Measurements from ENCODE around the gene TBC1D8.
"Not testable (repeated sequence)": the region's sequence is repeated elsewhere in the genome, so short reads cannot be mapped to it uniquely, and the experiment has no call there.

TBC1D8 gene

DNA sequence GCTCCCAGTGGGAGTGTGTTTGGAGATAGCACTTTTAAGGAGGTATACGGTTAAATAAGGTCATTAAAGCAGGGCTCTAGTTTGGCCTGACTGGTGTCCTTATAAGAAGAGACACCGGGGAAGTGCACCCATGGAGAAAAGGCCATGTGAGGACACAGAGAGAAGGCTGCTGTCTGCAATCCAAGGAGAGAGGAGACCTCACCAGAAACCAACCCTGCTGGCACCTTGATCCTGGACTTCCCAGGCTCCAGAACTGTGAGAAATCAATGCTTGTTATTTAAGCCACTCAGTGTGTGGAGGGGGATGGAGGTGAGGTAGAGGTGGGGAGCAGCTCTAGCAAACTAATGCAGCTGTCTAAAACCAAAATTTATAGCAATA, 87.1 kb downstream of the TBC1D8 start:
- no peak for DNase-seq

DNA sequence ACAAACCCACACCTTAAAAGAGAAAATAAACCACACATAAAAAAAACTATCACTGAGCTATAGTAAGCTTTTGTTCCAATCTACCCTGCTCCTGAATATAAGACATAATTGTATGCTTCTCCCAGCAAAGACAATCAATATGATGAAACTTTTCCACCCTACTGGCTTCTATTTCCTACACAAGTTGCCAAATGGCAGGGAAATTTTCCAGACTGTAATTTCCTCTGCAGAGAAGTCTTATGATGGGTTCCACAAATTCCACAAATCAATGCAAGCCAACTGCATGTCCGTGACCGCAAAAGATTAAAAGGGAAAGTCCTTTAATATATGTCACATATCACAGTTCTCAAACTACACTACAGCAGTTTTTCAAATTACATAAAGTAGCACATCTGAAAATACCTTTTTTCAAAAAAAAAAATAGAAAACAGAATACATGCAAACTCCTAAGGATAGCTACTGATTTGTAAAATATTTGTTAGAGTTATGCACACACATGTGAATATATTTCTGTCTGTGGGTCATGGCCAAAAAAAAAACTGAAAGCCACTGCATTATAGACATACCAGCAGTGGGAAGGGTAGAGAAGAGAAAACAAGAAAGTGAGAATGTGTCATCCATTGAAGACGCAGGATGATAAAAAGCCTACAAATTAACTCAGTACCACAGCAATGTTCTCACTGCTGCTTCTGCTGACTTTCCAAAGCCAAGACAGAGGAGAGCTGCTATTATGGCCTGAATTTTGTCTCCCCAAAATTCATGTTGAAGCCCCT, 87.6 kb downstream of the TBC1D8 start:
- DNase-seq, result no peak

DNA sequence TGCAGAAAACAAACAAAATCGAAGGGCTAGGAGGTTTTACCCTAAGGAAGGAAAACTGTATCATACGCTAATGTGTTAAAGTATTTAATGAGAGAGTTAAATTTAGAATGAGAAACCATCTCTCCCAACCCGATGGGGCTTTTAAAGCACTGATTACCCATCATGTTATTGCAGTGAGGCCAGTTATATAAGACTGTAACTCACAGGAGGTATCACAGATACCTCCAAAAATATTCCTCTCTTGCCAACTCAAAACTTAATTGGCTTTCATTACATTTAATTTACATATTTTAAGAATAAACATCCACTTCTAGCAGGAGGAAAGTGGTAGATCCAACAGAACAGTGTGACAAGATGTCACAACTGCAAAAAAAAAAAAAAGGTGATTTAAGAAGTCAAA, 92.8 kb downstream of the TBC1D8 start:
- no peak for DNase-seq

DNA sequence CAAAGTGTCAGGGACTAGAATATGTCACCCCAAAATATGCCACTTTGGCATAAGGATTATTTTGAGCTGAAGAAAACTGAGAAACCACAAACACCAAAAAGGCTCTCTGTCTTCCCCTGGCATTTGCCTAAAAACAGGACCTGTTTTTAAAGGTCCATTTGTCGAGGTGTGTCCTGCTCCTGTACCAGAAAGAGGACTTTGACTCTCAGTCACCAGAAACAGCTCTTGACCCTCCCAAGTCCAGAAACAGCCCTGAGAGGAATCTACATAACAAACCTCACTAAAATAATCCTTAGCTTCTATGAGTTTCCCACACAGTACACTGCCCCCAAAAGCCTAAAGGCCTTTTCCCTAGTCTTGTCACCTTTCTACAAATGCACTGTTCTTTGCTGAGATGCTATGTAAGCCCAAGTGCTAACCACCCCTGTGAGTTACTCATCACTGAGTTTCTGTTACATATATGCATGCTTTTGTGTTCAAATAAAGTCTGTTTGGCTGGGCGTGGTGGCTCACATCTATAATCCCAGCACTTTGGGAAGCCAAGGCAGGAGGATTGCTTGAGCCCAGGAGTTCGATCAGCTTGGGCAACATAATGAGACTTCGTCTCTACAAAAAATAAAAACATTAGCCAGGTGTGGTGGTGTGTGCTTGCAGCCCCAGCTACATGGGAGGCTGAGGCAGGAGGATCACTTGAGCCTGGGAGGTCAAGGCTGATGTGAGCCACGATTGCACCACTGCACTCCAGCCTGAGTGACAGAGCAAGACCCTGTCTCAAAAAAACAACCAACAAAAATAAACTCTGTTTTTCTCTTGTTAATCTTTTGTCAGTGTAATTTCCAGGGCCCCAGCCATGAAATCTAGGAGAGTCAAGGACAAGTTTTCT, 93.9 kb downstream of the TBC1D8 start:
- no peak for DNase-seq

DNA sequence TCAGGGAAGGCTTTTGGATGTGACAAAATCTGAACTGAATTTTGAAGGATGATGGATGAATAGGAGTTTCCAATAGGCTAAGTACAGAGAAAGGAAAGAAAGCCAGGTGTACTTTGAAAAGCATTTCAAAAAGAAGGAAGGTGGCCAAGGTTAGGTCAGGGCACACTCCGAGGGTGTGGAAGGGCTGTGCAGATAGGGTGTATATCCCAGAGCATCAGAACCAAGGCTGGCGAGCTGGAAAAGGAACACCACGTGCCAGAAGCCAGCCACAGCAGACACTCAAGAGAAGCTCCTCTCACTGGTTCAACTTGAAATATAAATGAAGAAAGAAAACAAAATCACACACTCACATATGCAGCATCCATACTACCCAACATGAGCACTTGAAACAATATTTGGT, 98.1 kb downstream of the TBC1D8 start:
- no peak for DNase-seq

DNA sequence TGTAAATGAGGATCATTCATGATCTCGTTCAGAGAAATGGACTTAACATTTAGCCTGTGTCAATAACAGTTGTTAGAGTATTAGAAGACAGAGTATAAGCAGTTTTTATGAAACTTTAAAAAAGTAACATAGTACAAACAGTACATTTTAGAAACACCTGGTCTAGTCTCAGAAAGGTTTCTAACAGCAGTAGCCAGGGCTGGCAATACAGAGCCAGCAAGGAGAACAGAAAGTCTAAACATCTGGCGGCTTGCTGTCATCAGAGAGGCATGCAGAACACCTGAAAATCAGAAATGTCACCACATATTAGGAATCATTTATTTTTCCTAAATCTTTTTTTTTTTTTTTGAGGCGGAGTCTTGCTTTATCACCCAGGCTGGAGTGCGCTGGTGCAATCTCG, 99.0 kb downstream of the TBC1D8 start:
- peak; percentile 70 for DNase-seq

DNA sequence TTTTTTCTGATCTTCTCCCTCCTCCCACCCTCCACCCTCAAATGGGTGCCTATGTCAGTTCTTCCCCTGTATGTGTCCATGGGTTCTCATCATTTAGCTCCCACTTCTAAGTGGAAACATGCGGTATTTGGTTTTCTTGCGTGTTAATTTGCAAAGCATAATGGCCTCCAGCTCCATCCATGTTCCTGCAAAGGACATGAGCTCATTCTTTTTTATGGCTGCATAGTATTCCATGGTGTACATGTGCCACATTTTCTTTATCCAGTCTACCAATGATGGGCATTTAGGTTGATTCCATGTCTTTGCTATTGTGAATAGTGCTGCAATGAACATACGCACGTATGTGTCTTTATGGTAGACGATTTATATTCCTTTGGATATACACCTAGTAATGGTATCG, 100.3 kb downstream of the TBC1D8 start:
- not testable (repeated sequence) for DNase-seq

DNA sequence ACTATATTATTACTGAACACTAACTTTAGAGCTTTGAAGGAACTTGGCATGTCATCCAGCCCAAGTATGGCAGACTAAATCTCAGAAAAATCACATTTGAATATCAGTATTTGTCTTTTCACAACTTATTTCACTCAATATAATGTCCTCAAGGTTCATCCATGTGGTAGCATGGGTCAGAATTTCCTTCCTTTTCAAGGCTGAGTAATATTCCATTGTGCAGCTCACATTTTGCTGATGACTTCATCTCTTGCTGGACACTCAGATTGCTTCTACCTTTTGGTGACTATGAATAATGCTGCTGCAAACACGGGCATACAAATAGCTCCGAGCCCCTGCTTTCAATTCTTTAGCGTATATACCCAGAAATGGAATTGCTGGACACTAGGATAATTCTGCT, 102.4 kb downstream of the TBC1D8 start:
- no peak for DNase-seq

DNA sequence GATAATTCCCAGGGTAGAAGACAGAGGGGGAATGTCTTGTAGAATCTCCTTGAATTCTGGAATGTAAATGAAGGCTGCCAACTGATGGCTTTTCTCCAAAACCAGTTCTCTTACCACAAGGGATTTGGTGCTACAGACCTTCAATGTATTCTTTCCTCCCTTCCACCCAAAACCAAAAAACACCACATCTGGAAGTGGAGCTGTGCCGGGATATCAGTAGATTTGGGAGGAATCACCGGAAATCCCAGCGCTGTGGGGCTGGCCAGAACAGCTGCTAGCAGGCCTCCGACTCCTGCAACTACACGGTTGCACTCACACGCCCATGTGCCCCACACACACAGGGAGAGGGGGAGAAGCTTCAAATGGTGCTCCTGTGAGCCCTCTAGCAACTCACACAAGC, 103.4 kb downstream of the TBC1D8 start:
- no peak for DNase-seq

DNA sequence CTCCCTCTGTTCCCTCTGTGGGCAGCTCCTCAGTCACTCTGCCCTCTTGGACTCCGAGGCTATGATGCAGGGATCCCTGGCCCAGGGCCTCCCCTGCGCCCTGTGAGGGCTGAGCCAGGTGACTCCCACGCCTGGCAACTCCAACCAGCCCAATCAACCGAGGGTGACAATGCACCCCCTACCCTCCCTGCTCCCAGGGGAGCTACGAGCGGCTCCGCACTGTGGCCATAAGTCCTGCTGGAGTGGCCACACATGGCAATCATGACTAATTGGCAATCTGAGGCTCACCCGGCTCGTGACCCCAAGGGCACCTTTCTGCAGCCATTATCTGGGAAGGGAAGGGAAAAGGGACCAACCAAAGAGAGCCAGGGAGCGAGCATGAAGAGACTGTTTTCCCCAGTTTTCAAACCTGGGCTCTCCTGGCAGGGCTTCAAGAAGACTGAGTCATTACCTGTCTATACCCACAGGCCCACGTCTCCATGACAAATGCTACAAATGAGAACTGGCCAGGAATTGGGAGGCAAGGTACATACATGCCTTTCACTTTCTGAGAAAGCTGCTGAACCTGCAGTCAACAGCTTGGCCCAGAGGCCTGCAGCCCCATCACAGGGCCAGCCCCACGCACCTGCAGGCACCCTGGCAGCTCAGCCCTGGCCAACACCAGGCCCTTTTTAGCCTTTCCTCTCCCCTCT, 104.0 kb downstream of the TBC1D8 start:
- DNase-seq, result peak; percentile 92

DNA sequence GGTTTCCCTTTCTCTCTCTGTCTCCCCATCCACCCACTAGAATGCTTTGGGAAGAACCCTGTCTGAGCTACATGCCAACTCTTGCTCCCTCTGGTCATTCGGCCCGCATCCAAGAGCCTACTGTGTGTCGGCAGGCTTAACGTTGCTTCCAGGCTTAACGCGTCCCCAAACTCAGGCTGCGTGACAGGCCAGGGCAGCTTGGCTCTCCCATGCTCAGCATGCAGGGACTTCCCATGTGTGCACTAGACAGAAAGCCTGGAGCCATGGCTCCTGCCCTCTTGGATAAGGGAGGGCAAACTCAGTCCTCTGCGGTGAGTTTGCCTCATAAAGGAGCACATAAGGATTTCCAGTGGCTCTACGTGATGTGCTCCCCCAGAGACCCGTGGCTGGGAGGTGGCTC, 105.9 kb downstream of the TBC1D8 start:
- DNase-seq, result no peak

DNA sequence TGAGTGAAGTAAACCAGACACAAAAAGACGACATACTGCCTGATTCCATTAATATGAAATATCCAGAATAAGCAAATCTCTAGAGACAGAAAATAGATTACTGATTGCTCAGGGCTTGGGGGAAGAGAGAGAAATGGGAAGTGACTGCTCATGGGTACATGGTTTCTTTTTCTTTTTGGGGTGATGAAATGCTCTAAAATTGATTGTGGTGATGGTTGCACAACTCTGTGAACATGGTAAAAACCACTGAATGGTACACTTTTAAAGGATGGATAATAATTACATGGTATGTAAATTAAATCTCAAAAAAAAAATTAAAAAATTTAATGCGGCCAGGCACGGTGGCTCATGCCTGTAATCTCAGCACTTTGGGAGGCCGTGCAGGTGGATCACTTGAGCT, 109.8 kb downstream of the TBC1D8 start:
- no peak for DNase-seq

DNA sequence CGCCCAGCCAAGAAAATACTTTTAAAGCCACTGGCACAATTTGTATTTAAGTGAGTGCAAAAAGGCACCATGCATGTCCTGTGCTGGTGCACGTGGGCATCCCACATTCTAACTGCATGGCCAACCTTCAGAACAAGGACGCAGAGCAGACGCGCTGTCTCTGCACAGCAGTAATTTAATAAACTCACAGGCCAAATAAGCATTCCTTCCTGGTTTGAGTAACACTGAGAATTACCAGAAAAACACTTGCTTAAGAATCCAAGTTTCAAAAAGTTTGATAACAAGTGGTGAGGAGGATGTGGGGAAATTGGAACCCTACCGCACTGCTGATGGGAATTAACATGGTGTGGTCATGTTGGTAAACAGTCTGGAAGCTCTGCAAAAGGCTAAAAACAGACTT, 110.4 kb downstream of the TBC1D8 start:
- DNase-seq, result no peak

DNA sequence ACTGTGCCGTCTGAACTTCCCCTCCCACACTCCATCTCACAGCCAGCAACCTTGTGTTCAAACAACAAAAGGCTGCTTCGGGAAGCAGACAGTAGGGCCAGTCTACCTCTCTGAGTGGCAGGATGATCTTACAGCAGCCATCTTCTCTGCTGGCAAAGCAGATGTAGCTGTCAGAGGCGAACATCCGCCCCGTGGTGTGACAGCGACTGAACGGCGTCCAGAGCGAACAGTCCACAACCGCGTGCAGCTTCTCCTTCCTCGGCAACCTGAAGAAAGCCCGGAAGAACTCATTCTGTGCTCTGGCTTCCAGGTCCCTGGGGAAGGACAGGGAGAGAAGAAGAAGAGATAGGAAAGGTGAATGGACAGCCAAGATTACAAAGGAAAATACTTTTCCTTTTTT, 111.1 kb downstream of the TBC1D8 start:
- no peak for DNase-seq

DNA sequence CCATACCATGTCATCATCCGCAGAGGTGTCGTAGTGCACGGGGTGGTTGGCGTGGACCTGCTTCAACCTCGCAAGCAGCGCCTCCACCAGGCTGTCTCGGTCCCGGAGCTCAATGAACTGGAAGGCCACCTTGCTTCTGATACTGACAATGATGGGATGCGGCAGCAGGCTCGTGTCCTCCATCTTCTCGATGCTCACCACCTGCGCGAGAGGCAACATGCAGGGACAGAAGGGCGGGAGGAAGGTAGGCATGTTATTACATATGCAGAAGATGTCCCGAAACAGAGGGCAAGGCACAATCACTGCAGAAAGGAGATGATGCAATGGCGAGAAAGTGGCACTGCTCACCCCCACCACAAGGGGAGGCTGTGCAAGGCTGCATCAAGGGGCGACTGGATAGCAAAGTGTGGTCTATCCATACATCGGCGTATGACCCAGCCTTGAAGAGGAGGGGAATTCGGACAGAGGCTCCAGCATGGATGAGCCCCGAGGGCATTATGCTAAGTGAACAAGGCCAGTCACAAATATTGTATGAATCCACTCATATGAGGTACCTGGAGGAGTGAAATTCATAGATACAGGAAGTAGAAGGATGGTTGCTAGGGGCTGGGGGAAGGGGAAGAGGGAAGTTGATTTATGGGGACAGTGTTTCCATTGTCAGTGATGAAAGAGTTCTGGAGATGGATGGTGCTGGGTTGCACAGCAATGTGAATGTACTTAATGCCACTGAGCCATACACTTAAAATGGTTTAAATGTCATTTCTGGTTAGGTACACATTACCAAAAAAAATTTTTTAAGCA, 112.5 kb downstream of the TBC1D8 start:
- DNase-seq, result peak; percentile 25

DNA sequence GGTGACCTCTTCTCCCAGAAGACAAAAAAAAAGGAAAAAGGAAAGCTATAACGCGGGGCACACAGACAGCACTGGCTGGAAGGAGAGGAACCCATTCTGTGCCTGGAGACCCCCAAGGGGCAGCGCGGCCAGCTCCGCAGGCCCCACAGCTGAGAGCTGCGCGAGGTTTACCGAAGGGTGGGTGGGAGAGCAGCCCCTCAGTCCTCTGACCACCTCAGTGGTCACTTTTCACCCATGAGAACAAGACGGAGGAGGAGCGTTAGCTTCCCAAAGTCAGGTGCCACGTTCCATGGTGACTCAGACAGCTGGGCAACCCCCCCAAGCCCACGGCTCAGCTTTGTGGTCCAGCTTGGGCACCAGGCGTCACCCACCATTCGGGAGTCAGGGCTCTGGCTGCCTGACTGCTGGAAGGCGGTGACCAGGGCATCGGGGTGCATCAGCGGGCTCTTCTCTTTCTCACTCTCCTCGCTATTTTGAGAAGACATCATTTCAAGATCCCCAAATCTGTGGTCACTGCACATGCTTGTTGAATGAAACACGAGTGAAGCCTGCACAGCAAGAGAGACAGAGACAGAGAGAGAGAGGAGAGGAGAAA, 113.9 kb downstream of the TBC1D8 start:
- no peak for DNase-seq

DNA sequence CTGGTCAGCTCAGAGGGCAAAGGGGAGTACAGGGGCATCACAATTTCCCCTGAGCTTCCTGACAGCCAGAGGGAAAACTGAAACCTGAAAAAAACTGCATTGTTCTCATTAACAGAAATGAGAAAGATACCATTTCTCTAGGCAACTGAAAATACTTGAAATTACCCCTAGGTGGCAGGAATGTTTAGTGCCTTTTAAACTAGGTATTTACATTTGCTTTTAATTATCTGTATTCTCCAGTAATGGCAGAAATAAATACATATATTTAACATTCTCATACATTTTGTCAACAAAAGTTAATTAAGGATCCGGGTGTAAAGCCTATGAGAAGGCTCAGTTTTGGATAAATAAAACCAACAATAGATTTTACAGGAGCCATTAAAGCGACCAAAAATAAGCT, 114.6 kb downstream of the TBC1D8 start:
- peak; percentile 29 for DNase-seq

DNA sequence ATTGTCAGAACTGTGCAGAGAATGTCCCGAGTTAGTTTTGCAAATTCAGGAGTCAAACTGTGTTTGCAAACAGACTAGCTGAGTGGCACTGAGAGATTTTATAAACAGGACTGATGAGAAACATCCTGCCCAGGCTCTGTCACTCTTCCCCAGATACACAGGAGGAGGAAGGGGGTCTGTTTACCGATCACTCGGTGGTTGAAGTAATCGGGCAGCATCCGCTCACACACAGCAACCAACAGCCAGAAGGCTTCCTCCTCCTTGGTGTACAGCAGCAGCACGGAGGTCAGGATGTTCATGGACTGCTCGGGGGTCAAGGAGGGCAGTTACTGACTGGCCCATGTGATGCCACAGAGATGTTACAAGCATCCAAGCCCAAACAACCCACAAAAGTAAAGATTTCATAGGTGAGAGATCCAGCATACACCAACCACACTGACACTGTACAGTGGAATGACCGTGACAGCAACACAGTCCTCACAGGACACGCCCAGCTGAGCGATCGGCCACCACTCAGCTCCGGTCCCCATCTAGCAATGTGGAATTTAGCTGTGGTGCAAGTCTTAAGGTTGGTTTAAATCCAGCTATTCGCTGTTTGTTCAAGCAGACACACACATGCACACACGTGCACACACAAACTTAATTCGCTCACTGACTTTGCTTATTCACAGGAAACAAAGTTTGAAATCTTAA, 119.0 kb downstream of the TBC1D8 start:
- no peak for DNase-seq

DNA sequence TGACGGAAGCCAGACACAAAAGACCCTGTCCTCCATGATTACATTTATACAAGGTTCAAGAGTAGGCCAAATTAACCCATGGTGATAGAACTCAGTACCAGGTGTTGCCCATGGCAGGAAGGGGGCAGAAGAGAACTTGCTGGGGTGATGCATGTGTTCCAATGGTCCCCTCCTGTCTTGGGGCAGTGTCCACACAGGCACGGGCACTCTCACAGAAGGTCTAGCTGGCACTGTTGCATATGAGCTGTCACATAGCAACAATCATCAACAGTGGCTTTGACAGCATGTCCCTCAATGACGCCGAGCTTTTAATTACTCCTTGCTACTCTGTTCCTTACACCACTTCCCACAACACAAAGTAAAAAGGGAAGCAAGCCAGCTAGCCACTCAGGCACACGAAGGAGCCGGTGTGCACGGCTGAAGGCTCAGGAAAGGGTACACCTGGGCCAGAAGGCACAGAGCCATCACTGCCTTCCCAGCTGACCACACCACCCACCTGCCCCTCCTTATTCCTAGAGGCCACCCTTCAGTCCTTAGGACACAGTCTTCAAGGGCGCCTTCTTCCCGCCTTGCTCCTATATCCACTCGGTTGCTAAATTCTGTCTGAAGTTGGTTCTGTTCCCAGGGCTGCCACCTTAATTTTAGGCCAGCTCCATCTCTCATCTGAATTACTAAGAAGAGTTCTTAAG, 120.2 kb downstream of the TBC1D8 start:
- no peak for DNase-seq

DNA sequence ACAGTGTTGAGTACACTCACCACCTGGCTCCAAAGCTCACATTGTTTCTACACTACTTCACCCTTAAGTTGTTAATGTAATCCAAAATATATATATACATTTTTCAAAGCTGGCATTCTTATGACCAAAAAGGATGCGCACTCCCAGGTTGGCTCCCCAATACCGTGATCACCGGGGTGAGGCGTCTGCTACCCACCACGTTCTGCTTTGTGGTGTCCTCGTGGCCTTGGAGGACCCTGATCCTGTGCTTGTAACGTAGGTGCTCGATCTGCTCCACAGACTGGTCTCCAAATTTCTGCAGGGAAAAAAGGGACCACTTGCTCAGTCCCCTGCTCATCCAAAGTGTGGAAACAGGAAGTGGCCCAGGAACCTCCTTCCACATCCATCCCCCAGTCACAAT, 123.3 kb downstream of the TBC1D8 start:
- no peak for DNase-seq

DNA sequence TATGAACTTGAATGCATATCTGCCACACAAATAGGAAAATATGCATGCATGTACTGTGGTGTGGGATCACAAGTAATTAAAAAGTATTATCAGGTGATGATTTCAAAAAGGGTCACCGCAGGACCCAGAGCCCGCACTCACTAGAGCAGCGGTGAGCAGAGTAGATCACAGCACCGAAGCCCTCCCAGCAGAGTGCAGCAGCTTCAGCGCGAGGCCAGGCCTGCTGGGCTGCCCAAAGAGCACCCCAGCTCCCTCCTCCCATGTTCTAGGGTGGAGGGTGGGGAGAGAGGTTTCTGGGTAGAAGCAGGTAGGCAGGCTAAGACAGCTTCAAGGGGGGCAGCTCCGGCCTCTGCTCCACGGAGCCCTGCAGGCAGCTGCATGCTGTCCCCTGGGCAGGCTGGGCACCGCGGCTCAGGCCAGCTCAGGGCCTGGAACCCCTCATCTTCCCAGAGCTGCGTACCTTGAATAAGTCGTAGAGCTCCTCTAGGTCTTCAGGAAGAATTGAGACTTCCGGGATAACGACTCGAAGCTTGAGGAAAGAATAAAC, 124.2 kb downstream of the TBC1D8 start:
- no peak for DNase-seq
